ENCODE results near the gene DAB2IP.

DAB2IP gene

DNA sequence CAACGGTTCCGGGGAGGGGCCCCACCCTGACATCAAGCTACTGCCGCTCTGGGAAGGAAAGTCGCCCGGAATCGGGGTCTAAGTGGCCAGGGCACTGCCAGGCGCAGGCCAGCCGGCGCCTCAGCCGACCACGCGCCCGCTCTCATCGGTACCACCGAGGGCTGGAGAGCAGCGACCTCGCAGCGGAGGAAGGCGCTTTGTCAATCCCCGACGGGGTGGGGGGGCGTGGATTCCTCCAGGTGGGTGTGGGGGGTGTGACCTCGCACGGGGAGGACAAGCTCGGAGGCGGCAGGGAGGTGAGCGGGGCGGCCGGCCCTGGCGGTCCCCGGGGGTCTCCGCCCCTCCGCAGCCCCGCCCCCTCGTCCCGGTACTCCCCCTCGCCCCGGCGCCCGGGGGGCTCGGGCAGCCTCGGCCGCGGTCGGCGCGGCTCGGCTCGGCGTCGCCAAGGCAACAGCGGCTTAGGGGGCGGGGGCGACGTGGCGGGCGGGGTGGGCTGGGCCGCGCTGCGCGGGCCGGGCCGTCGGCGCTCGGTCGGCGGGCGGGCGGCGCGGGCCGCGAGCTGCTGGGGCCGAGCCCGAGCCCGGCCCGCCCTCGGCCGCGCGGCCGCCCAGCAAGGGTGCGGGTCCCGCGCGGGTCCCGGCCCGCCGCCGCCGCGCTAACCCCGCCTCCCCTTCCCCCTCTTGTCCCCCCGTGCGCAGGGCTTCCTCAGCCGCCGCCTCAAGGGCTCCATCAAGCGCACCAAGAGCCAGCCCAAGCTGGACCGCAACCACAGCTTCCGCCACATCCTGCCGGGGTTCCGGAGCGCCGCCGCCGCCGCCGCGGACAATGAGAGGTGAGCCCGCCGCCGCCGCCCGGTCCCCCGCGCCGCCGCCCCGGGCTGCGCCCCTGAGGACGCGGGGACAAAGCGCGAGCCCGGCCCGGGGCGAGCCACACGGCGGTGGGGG, 47.5 kb downstream of the DAB2IP start:
- Histone ChIP-seq H3K4me2 (ENCODE audit: low read depth, low read length, poor library complexity, severe bottlenecking) (peak overlapping the region; percentile 94), H4K20me1 (ENCODE audit: insufficient read depth, low read length, poor library complexity, severe bottlenecking) (peaks cover 27% of the 10 kb centered on the region), H3K79me2 (ENCODE audit: insufficient read depth, low read length) (peaks cover 32% of the 10 kb centered on the region), H3K27me3 (ENCODE audit: insufficient read depth, low read length, poor library complexity, severe bottlenecking) (no peaks in the 10 kb centered on the region), H2AFZ (ENCODE audit: low read length) (no peak overlapping the region), H3K9me2 (replicated peaks; ENCODE audit: low read depth, low read length) (no peaks in the 10 kb centered on the region), H3K4me1 (ENCODE audit: insufficient read depth, low read length, poor library complexity, severe bottlenecking) (peaks cover 62% of the 10 kb centered on the region), H3K4me3 (ENCODE audit: low read length, poor library complexity, severe bottlenecking) (peak overlapping the region; percentile 79), H3K9me3 (ENCODE audit: insufficient read depth, low read depth, low read length) (no peaks in the 10 kb centered on the region), H3K9ac (ENCODE audit: low read depth, low read length, poor library complexity, severe bottlenecking) (peak overlapping the region; percentile 76), H3F3A (ENCODE audit: low read depth) (no peaks in the 10 kb centered on the region), H3K36me3 (ENCODE audit: insufficient read depth, low read length) (no peaks in the 10 kb centered on the region)
- TF ChIP-seq, protein P1, sequence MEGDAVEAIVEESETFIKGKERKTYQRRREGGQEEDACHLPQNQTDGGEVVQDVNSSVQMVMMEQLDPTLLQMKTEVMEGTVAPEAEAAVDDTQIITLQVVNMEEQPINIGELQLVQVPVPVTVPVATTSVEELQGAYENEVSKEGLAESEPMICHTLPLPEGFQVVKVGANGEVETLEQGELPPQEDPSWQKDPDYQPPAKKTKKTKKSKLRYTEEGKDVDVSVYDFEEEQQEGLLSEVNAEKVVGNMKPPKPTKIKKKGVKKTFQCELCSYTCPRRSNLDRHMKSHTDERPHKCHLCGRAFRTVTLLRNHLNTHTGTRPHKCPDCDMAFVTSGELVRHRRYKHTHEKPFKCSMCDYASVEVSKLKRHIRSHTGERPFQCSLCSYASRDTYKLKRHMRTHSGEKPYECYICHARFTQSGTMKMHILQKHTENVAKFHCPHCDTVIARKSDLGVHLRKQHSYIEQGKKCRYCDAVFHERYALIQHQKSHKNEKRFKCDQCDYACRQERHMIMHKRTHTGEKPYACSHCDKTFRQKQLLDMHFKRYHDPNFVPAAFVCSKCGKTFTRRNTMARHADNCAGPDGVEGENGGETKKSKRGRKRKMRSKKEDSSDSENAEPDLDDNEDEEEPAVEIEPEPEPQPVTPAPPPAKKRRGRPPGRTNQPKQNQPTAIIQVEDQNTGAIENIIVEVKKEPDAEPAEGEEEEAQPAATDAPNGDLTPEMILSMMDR (conservative IDR thresholded peaks at IDR 0.05; ENCODE audit: low read length), result no peak
- no peak for TF ChIP-seq EZH2phosphoT487 (IDR thresholded peaks at IDR 0.05; ENCODE audit: borderline replicate concordance)

DNA sequence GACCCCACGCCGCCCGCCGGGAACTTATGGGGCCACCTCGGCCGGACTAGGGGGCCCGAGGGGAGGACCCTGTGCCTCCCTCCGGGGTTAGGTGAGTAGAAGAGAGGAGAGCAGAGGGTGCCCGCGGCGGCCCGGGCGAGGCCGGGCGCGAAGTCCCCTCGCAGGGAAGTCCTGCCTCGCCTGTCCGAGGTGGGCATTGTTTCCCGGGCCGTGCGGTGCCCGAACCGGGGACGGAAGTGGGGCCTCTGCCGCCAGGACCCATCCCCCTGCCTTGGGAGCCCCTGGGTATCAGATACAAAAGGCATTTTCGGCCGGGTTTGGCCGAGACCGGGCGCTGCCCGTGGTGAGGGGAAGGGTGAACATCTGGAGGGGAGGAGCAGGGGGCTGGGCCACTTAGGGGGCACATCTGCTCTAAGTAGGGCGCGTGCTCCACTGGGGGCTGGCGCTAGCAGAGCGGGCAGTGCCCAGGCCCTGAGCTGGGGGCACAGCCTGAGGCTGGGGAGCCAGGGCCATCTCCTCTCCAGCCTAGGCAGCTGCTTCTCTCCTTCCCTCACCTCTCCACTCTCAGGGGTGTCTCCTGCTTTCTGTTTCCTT, 48.2 kb downstream of the DAB2IP start:
- Histone ChIP-seq H3K9me2 (replicated peaks; ENCODE audit: low read depth, low read length) (no peaks in the 10 kb centered on the region), H3F3A (ENCODE audit: low read depth) (no peaks in the 10 kb centered on the region), H3K4me2 (ENCODE audit: low read depth, low read length, poor library complexity, severe bottlenecking) (peak overlapping the region; percentile 94), H3K79me2 (ENCODE audit: insufficient read depth, low read length) (peaks cover 40% of the 10 kb centered on the region), H3K36me3 (ENCODE audit: insufficient read depth, low read length) (no peaks in the 10 kb centered on the region), H3K4me1 (ENCODE audit: insufficient read depth, low read length, poor library complexity, severe bottlenecking) (peaks cover 69% of the 10 kb centered on the region), H3K27me3 (ENCODE audit: insufficient read depth, low read length, poor library complexity, severe bottlenecking) (no peaks in the 10 kb centered on the region), H3K4me3 (ENCODE audit: low read length, poor library complexity, severe bottlenecking) (peak overlapping the region; percentile 79), H4K20me1 (ENCODE audit: insufficient read depth, low read length, poor library complexity, severe bottlenecking) (peaks cover 34% of the 10 kb centered on the region), H3K9ac (ENCODE audit: low read depth, low read length, poor library complexity, severe bottlenecking) (peak overlapping the region; percentile 76), H3K9me3 (ENCODE audit: insufficient read depth, low read depth, low read length) (no peaks in the 10 kb centered on the region), H2AFZ (ENCODE audit: low read length) (peak overlapping the region; percentile 59; the same call in 1 of the 2 replicates)
- no peak for TF ChIP-seq EZH2phosphoT487 (IDR thresholded peaks at IDR 0.05; ENCODE audit: borderline replicate concordance)
- TF ChIP-seq, protein P1 (conservative IDR thresholded peaks at IDR 0.05; ENCODE audit: low read length), result no peak

DNA sequence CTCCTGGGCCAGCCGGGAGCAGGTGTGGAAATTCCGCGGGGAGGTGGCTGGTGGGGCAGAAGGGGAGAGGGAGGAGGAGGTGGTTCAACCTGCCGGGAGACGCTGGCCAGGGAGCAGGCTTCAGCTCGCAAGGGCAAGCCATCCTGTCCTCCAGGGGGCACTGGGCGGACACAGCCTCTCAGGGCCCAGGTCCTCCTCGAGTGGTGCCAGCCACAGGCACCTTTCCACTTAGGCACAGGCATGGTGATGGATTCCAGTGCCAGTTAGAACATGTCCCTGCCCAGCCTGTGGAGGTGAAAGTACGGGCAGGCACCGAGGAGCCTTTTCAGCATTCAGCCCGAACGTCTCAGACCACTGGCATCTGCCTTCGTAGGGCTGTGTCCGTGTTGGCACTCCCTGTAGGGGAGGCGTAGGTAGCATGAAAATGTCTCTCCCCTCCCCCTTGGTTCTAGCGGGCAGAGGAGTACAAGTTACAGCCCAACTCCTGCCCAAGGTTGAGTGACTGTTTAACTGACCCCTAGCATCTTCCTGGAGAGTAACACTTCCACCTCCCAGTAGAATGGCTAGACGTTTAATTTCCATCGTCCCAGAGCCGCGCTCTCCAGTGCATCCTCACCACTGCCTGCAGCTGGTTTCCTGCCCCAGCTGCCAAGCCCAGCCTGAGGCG, 48.9 kb downstream of the DAB2IP start:
- peaks cover 46% of the 10 kb centered on the region for H3K79me2 ChIP-seq (ENCODE audit: insufficient read depth, low read length)
- no peaks in the 10 kb centered on the region for H3K9me2 ChIP-seq (replicated peaks; ENCODE audit: low read depth, low read length)
- peak overlapping the region; percentile 94 for H3K4me2 ChIP-seq (ENCODE audit: low read depth, low read length, poor library complexity, severe bottlenecking)
- H3K27me3 ChIP-seq (ENCODE audit: insufficient read depth, low read length, poor library complexity, severe bottlenecking), result no peaks in the 10 kb centered on the region
- H2AFZ ChIP-seq (ENCODE audit: low read length), result peak overlapping the region; percentile 59; the same call in 1 of the 2 replicates
- peaks cover 37% of the 10 kb centered on the region for H4K20me1 ChIP-seq (ENCODE audit: insufficient read depth, low read length, poor library complexity, severe bottlenecking)
- H3K4me1 ChIP-seq (ENCODE audit: insufficient read depth, low read length, poor library complexity, severe bottlenecking), result peaks cover 70% of the 10 kb centered on the region
- TF ChIP-seq, protein P1 (conservative IDR thresholded peaks at IDR 0.05; ENCODE audit: low read length), result peak; percentile 72
- TF ChIP-seq EZH2phosphoT487 (IDR thresholded peaks at IDR 0.05; ENCODE audit: borderline replicate concordance), result no peak
- peak overlapping the region; percentile 79 for H3K4me3 ChIP-seq (ENCODE audit: low read length, poor library complexity, severe bottlenecking)
- H3K9ac ChIP-seq (ENCODE audit: low read depth, low read length, poor library complexity, severe bottlenecking), result peak overlapping the region; percentile 76
- H3K9me3 ChIP-seq (ENCODE audit: insufficient read depth, low read depth, low read length), result no peaks in the 10 kb centered on the region
- no peaks in the 10 kb centered on the region for H3F3A ChIP-seq (ENCODE audit: low read depth)
- no peaks in the 10 kb centered on the region for H3K36me3 ChIP-seq (ENCODE audit: insufficient read depth, low read length)
